H9 (cell line): ENCODE measurements around the gene DYRK4. TPM values are rescaled to one million over a fixed set of nuclear protein-coding genes. Genes with fewer than 3 reads are reported as not detected.

Experiments
- DNase-seq: peaks from one replicate; pipeline ENCODE4 v3.0.0-alpha.2; 2017
- H2AFZ ChIP-seq: one replicate; pipeline ENCODE4 v1.6.1; 2013; ENCODE audit warnings: mild to moderate bottlenecking, low read length, control low read depth, moderate library complexity
- H2AK5ac ChIP-seq: 2 replicates; pipeline ENCODE4 v1.6.1; 2013; ENCODE audit warnings: low read length, control low read depth, mixed read lengths; ENCODE audit not compliant: insufficient read length
- H2BK120ac ChIP-seq: one replicate; pipeline ENCODE4 v1.6.1; 2013; ENCODE audit warnings: low read depth, mild to moderate bottlenecking, low read length, control low read depth, inconsistent platforms; ENCODE audit not compliant: poor library complexity, severe bottlenecking
- H2BK12ac ChIP-seq: 2 replicates; pipeline ENCODE4 v1.6.1; 2013; ENCODE audit warnings: low read length, control low read depth, mixed read lengths, low read depth; ENCODE audit not compliant: insufficient read length
- H2BK15ac ChIP-seq: 2 replicates; pipeline ENCODE4 v1.6.1; 2013; ENCODE audit warnings: low read depth, low read length, control low read depth
- H2BK20ac ChIP-seq: one replicate; pipeline ENCODE4 v1.6.1; 2013; ENCODE audit warnings: low read depth, mild to moderate bottlenecking, low read length, control low read depth, inconsistent platforms; ENCODE audit not compliant: poor library complexity, severe bottlenecking
- H2BK5ac ChIP-seq: 2 replicates; pipeline ENCODE4 v1.6.1; 2013; ENCODE audit warnings: low read length, control low read depth, mixed read lengths; ENCODE audit not compliant: insufficient read length
- H3K14ac ChIP-seq: 2 replicates; pipeline ENCODE4 v1.6.1; 2013; ENCODE audit warnings: low read length, control low read depth; ENCODE audit not compliant: insufficient read depth
- H3K18ac ChIP-seq: 2 replicates; pipeline ENCODE4 v1.6.1; 2013; ENCODE audit warnings: low read depth, mild to moderate bottlenecking, mixed read lengths, low read length, control low read depth; ENCODE audit not compliant: insufficient read length
- H3K23ac ChIP-seq: 2 replicates; pipeline ENCODE4 v1.6.1; 2013; ENCODE audit warnings: low read length, control low read depth, mixed read lengths, low read depth; ENCODE audit not compliant: insufficient read length
- H3K23me2 ChIP-seq: 2 replicates; pipeline ENCODE4 v1.6.1; 2013; ENCODE audit warnings: low read depth, mild to moderate bottlenecking, mixed read lengths, low read length, control low read depth; ENCODE audit not compliant: insufficient read length, poor library complexity, severe bottlenecking
- H3K27ac ChIP-seq: 2 replicates; pipeline ENCODE4 v1.5.1; 2013; ENCODE audit warnings: low read length, control low read depth, mixed read lengths, low read depth; ENCODE audit not compliant: insufficient read length
- H3K27me3 ChIP-seq: 2 replicates; pipeline ENCODE4 v1.6.1; 2013; ENCODE audit warnings: low read length, control low read depth, inconsistent platforms; ENCODE audit not compliant: insufficient read depth
- H3K4ac ChIP-seq: 2 replicates; pipeline ENCODE4 v1.6.1; 2013; ENCODE audit warnings: low read depth, mild to moderate bottlenecking, control low read depth, inconsistent platforms, low read length, moderate library complexity
- H3K4me1 ChIP-seq: 2 replicates; pipeline ENCODE4 v1.6.1; 2013; ENCODE audit warnings: low read length, control low read depth, inconsistent platforms; ENCODE audit not compliant: insufficient read depth
- H3K4me2 ChIP-seq: 2 replicates; pipeline ENCODE4 v1.6.1; 2013; ENCODE audit warnings: low read length, control low read depth, mixed read lengths; ENCODE audit not compliant: insufficient read length, insufficient read depth
- H3K56ac ChIP-seq: 2 replicates; pipeline ENCODE4 v1.6.1; 2013; ENCODE audit warnings: low read depth, mild to moderate bottlenecking, mixed read lengths, low read length, control low read depth; ENCODE audit not compliant: insufficient read length
- H3K79me1 ChIP-seq: 2 replicates; pipeline ENCODE4 v1.6.1; 2013; ENCODE audit warnings: low read depth, mild to moderate bottlenecking, moderate library complexity, low read length, control low read depth, inconsistent platforms; ENCODE audit not compliant: insufficient read depth, poor library complexity, severe bottlenecking
- H3K79me2 ChIP-seq: 2 replicates; pipeline ENCODE4 v1.6.1; 2013; ENCODE audit warnings: low read length, control low read depth, inconsistent platforms; ENCODE audit not compliant: insufficient read depth
- H3K9ac ChIP-seq: 2 replicates; pipeline ENCODE4 v1.6.1; 2013; ENCODE audit warnings: low read length, control low read depth, mixed read lengths; ENCODE audit not compliant: insufficient read length; ENCODE audit errors: extremely low read depth
- H3K9me3 ChIP-seq: one replicate; pipeline ENCODE4 v1.6.1; 2013; ENCODE audit warnings: low read depth, low read length, inconsistent platforms; ENCODE audit not compliant: control insufficient read depth
- H3T11ph ChIP-seq: one replicate; pipeline ENCODE4 v1.6.1; 2013; ENCODE audit warnings: mild to moderate bottlenecking, low read length, control low read depth, inconsistent platforms
- H4K20me1 ChIP-seq: one replicate; pipeline ENCODE4 v1.6.1; 2013; ENCODE audit not compliant: control insufficient read depth, insufficient read length, insufficient read depth
- H4K5ac ChIP-seq: 2 replicates; pipeline ENCODE4 v1.6.1; 2013; ENCODE audit warnings: low read depth, mild to moderate bottlenecking, mixed read lengths, low read length, control low read depth; ENCODE audit not compliant: insufficient read length
- H4K8ac ChIP-seq: replicated peaks from 2 replicates; pipeline ENCODE4 v1.6.1; 2013; ENCODE audit warnings: low read length, control low read depth, mixed read lengths, low read depth; ENCODE audit not compliant: insufficient read length
- H4K91ac ChIP-seq: 2 replicates; pipeline ENCODE4 v1.6.1; 2013; ENCODE audit warnings: low read depth, mild to moderate bottlenecking, moderate library complexity, mixed read lengths, low read length, control low read depth; ENCODE audit not compliant: insufficient read length
- H3K27ac Mint-ChIP-seq, 3 experiments: 2 replicates in 2 of 3; 3 replicates in 1 of 3; pipeline ENCODE4 v1.8.0; 2020 to 2021; ENCODE audit warnings: mixed read lengths in 3 of 3, mild to moderate bottlenecking in 1 of 3, moderate library complexity in 1 of 3
- H3K27me3 Mint-ChIP-seq: 2 replicates; pipeline ENCODE4 v1.8.0; 2021; ENCODE audit warnings: low read depth, mild to moderate bottlenecking, moderate library complexity, mixed read lengths
- H3K36me3 Mint-ChIP-seq, 3 experiments: 2 replicates in 2 of 3; 3 replicates in 1 of 3; pipeline ENCODE4 v1.8.0; 2020 to 2021; ENCODE audit warnings: low read depth in 3 of 3, mixed read lengths in 3 of 3; ENCODE audit not compliant: insufficient read depth in 1 of 3
- H3K4me1 Mint-ChIP-seq, 2 experiments: 2 replicates each; pipeline ENCODE4 v1.8.0; 2020; ENCODE audit warnings: mixed read lengths in 2 of 2
- H3K4me3 Mint-ChIP-seq, 2 experiments: 2 replicates in 1 of 2; 3 replicates in 1 of 2; pipeline ENCODE4 v1.8.0; 2020 to 2021; ENCODE audit warnings: mild to moderate bottlenecking in 2 of 2, mixed read lengths in 2 of 2, moderate library complexity in 1 of 2
- H3K9me3 Mint-ChIP-seq, 2 experiments: 2 replicates in 1 of 2; 3 replicates in 1 of 2; pipeline ENCODE4 v1.8.0; 2020; ENCODE audit warnings: mild to moderate bottlenecking in 2 of 2, mixed read lengths in 2 of 2, moderate library complexity in 1 of 2
- CTCF ChIP-seq: fragments of 200-600 bp; sonication (generic); conservative IDR thresholded peaks from 3 replicates; pipeline ENCODE4 v1.8.0; 2021; ENCODE audit warnings: antibody characterized with exemption, mild to moderate bottlenecking
- WGBS: extraction: QIAGEN DNeasy Blood & Tissue Kit; methylation state at CpG from one replicate; pipeline ENCODE4 v1.1.7; 2013; ENCODE audit warnings: missing lambda C conversion rate, low lambda C conversion rate, mixed read lengths; ENCODE audit not compliant: insufficient read length; ENCODE audit errors: extremely low coverage; 5-methylcytosine and 5-hydroxymethylcytosine counted together
- total RNA-seq: library from RNA; stranded (reverse); gene quantifications from 2 replicates; pipeline ENCODE4 v1.2.1, GENCODE V29; 2021

DYRK4 gene
- total RNA-seq, 1 experiment from 2014 or later = 15.5 TPM

- Histone ChIP-seq H3K23ac (no peak overlapping the region), H3K56ac (no peak overlapping the region), H4K5ac (peak overlapping the region; percentile 39), H3K18ac (no peak overlapping the region), H2BK12ac (no peak overlapping the region), H3T11ph (no peak overlapping the region), H3K4me2 (peak overlapping the region; percentile 83), H3K9ac (peak overlapping the region; percentile 92), H2BK5ac (no peak overlapping the region), H4K20me1 (no peaks in the 10 kb centered on the region), H2BK15ac (no peak overlapping the region), H3K23me2 (no peaks in the 10 kb centered on the region), H3K9me3 (no peaks in the 10 kb centered on the region), H4K8ac (no peak overlapping the region), H3K27me3 (no peaks in the 10 kb centered on the region), H3K79me2 (peaks cover 7% of the 10 kb centered on the region; the same call in 1 of the 2 replicates), H3K4me1 (peaks cover 1% of the 10 kb centered on the region; the same call in 1 of the 2 replicates), H2AFZ (no peak overlapping the region), H4K91ac (no peak overlapping the region), H2AK5ac (no peak overlapping the region), H2BK20ac (no peak overlapping the region), H3K27ac (peak overlapping the region; percentile 75), H3K4ac (no peak overlapping the region), H3K14ac (no peak overlapping the region), H2BK120ac (no peak overlapping the region), H3K79me1 (no peaks in the 10 kb centered on the region)
- TF ChIP-seq CTCF = no peak
- DNase-seq = no peak
- Mint-ChIP-seq H3K27ac (peak overlapping the region; percentile 97 to 99 (median 99)), H3K4me1 (peaks cover 21 to 38% of the 10 kb centered on the region in 2 experiments), H3K27me3 (no peaks in the 10 kb centered on the region), H3K4me3 (peak overlapping the region; percentile 95 to 99), H3K9me3 (no peaks in the 10 kb centered on the region), H3K36me3 (no peaks in the 10 kb centered on the region)
- WGBS = 100% methylated on average over 2 of the region's 6 CpGs
Observed at GRCh38 chr12:4649358-4649661, 87.3 kb downstream of the DYRK4 start.
